Measurements from ENCODE around the gene SCFD1.
A peak's percentile ranks its signal among the peaks of the same experiment; 100 is the strongest.
"Not testable (repeated sequence)": the region's sequence is repeated elsewhere in the genome, so short reads cannot be mapped to it uniquely, and the experiment has no call there.

Gene SCFD1

DNA sequence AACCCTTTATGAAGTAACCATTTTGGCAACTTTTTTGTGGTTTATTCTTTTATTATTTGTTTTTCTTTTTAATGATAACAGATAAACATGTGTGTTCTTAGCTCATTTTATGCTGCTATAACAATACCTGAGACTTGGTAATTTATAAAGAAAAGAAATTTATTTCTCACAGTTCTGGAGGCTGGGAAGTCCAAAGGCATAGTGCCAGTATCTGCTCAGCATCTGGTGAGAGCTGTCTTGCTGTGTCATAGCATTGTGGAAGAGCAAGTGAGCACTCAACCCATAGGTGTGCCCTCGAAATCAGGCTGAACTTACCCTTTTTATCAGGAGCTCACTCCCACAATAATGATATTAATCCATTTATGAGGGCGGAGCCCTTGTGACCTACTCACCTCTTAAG is 8.0 kb upstream of the SCFD1 start:
- Histone ChIP-seq H3K9me3 (ENCODE audit: control insufficient read depth, low read length) (no peaks in the 10 kb centered on the region), H3K27ac (ENCODE audit: low read depth, low read length, severe bottlenecking) (no peak overlapping the region), H3K36me3 (ENCODE audit: control insufficient read depth, insufficient read depth, low read length) (peaks cover 36% of the 10 kb centered on the region), H3K4me3 (ENCODE audit: extremely low read depth, insufficient read depth, low read length, poor library complexity, severe bottlenecking) (no peak overlapping the region), H3K4me1 (ENCODE audit: control insufficient read depth, insufficient read depth, low read length, poor library complexity, severe bottlenecking) (no peaks in the 10 kb centered on the region)
- WGBS, 2 experiments (ENCODE audit: insufficient coverage in 2 of 2), result 86 to 96% methylated on average over 2 of the region's 2 CpGs

DNA sequence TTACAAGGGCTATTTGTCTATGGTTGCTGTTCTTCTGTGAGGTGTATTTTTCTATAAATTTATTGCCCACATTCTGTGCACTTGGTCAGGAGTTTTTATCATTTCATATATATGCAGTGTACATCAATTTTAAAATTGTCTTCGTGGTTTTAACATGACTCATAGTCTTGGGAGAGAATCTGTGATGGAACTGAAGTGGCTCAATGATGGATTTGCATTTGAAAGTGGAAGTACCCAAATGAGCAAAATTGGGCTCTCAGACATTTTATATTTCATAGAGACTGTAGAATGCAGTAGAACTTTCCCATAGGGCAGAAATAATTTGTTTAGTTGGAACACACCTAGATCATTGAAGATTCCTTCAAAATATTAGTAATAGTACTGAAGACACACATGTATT is 1.9 kb upstream of the SCFD1 start:
- peaks cover 17% of the 10 kb centered on the region for H3K36me3 ChIP-seq (ENCODE audit: control insufficient read depth, insufficient read depth, low read length)
- no CpG with 5 or more reads among the region's 1 CpG for WGBS, 2 experiments (ENCODE audit: insufficient coverage in 2 of 2)
- no peak overlapping the region for H3K27ac ChIP-seq (ENCODE audit: low read depth, low read length, severe bottlenecking)
- H3K9me3 ChIP-seq (ENCODE audit: control insufficient read depth, low read length), result no peaks in the 10 kb centered on the region
- no peak overlapping the region for H3K4me3 ChIP-seq (ENCODE audit: extremely low read depth, insufficient read depth, low read length, poor library complexity, severe bottlenecking)
- H3K4me1 ChIP-seq (ENCODE audit: control insufficient read depth, insufficient read depth, low read length, poor library complexity, severe bottlenecking), result no peaks in the 10 kb centered on the region

DNA sequence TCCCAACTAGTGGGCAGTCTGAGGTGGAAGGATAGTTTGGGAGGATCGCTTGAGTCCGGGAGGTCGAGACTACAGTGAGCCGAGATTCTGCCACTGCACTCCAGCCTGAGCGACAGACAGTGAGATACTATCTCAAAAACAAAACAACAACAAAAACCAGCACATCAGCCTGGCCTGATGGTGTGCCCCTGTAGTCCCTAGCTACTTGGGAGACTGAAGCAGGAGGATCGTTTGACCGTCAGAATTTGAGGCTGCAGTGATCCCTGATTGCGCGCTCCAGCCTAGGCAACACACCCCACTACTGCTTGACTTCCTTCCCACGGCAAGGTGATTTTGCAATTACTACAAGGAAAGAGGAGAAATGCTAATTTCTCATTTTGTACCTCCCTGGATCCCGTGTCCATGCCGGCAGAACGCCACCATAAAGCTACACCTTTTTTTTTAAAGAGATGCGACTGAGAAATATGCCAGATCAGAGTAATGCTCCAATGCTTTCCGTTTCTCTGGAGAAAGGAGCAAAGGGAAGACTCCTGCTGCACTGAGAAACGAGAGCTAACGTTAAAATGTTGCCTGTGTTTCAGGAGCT is 672 bp upstream of the SCFD1 start:
- 60 to 66% methylated on average over 10 to 11 of the region's 17 CpGs for WGBS, 2 experiments (ENCODE audit: insufficient coverage in 2 of 2)
- H3K36me3 ChIP-seq (ENCODE audit: control insufficient read depth, insufficient read depth, low read length), result peaks cover 18% of the 10 kb centered on the region
- no peaks in the 10 kb centered on the region for H3K4me1 ChIP-seq (ENCODE audit: control insufficient read depth, insufficient read depth, low read length, poor library complexity, severe bottlenecking)
- H3K9me3 ChIP-seq (ENCODE audit: control insufficient read depth, low read length), result no peaks in the 10 kb centered on the region
- H3K4me3 ChIP-seq (ENCODE audit: extremely low read depth, insufficient read depth, low read length, poor library complexity, severe bottlenecking), result peak overlapping the region; percentile 88
- H3K27ac ChIP-seq (ENCODE audit: low read depth, low read length, severe bottlenecking), result peak overlapping the region; percentile 98

DNA sequence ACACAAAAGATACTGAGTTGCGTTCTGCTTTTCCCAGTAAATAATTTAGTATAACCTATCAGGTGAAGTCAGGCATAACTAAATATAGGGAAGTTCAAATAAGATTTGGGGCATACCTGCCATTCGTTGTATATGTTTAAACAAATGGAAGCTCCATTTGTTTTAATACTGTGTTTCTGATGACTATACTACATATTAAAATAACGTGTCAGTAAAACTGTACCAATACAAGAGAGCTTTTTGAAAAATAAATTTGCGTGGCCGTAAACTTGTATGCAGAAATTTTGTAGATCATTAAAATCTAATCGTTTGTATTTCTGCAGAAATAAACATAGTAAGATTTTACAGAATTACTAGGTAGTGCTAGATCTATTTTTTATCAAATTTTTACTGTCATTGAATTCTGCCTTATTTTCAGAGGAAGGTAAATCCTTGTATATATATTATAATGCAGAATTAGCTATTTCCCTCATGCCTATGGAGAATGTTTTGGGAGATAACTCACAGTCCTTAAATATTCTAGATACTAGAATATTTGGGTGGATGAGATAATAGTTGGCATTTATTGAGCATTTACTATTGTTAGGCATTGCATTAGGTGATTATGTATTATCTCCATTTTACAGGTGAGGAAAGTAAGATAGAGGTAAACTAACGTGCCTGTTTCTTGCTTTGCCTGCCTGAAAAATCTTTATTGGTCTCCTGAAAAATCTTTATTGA is 1.5 kb downstream of the SCFD1 start:
- Histone ChIP-seq H3K27ac (ENCODE audit: low read depth, low read length, severe bottlenecking) (no peak overlapping the region), H3K4me1 (ENCODE audit: control insufficient read depth, insufficient read depth, low read length, poor library complexity, severe bottlenecking) (no peaks in the 10 kb centered on the region), H3K36me3 (ENCODE audit: control insufficient read depth, insufficient read depth, low read length) (peaks cover 20% of the 10 kb centered on the region), H3K4me3 (ENCODE audit: extremely low read depth, insufficient read depth, low read length, poor library complexity, severe bottlenecking) (peak overlapping the region; percentile 88), H3K9me3 (ENCODE audit: control insufficient read depth, low read length) (no peaks in the 10 kb centered on the region)
- WGBS, 2 experiments (ENCODE audit: insufficient coverage in 2 of 2), result no CpG with 5 or more reads among the region's 7 CpGs

DNA sequence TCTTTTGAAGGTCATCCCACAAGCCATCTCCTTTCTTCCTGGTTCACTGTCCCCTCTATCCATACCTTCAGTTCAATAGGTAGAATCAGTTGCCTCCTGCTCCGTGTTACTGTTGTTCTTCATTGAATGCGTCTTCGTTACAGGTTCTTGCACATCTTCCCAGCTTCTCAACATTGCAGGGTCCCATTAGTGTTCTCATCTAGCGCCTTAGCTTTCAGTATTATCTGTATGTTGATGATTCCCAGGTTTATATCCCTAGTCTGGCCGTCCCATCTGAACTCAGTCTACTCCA is 2.0 kb downstream of the SCFD1 start:
- Histone ChIP-seq H3K4me3 (ENCODE audit: extremely low read depth, insufficient read depth, low read length, poor library complexity, severe bottlenecking) (no peak overlapping the region), H3K27ac (ENCODE audit: low read depth, low read length, severe bottlenecking) (no peak overlapping the region), H3K36me3 (ENCODE audit: control insufficient read depth, insufficient read depth, low read length) (peaks cover 20% of the 10 kb centered on the region), H3K9me3 (ENCODE audit: control insufficient read depth, low read length) (no peaks in the 10 kb centered on the region), H3K4me1 (ENCODE audit: control insufficient read depth, insufficient read depth, low read length, poor library complexity, severe bottlenecking) (no peaks in the 10 kb centered on the region)
- WGBS, 2 experiments (ENCODE audit: insufficient coverage in 2 of 2), result 87 to 96% methylated on average over 4 of the region's 5 CpGs

DNA sequence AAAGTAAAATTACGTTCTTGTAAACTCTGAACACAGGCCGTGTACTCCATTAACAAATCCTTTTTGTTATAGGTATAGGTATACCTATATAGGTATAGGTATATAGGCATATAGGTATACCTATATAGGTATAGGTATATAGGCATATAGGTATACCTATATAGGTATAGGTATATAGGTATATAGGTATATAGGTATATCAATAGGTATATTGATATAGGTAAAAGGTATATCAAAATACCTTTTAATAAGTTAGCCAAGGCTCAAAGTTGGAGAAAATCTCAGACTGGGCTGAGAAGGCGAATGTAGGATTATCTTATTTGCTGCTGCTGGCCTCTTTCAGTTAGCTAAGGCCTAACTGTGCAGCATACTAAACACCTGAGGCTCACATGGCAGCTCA is 3.4 kb downstream of the SCFD1 start:
- no peak overlapping the region for H3K27ac ChIP-seq (ENCODE audit: low read depth, low read length, severe bottlenecking)
- peaks cover 18% of the 10 kb centered on the region for H3K36me3 ChIP-seq (ENCODE audit: control insufficient read depth, insufficient read depth, low read length)
- no peaks in the 10 kb centered on the region for H3K4me1 ChIP-seq (ENCODE audit: control insufficient read depth, insufficient read depth, low read length, poor library complexity, severe bottlenecking)
- no peaks in the 10 kb centered on the region for H3K9me3 ChIP-seq (ENCODE audit: control insufficient read depth, low read length)
- no peak overlapping the region for H3K4me3 ChIP-seq (ENCODE audit: extremely low read depth, insufficient read depth, low read length, poor library complexity, severe bottlenecking)
- 100% methylated on average over 1 of the region's 3 CpGs for WGBS, 2 experiments (ENCODE audit: insufficient coverage in 2 of 2)

DNA sequence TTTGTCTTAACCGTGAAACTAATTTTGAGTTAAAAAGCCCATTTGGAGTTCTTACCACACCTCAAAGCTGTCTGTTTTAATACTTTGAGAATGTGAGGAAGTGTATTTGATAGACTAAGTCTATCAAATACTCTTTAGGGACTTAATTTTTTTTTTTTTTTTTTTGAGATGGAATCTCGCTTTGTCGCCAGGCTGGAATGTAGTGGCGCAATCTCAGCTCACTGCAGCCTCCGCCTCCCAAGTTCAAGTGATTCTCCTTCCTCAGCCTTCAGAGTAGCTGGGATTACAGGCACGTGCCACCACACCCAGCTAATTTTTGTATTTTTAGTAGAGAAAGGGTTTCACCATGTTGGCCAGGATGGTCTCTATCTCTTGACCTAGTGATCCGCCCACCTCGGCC is 7.3 kb downstream of the SCFD1 start:
- not testable (repeated sequence) for H3K9me3 ChIP-seq (ENCODE audit: control insufficient read depth, low read length); H3K27ac ChIP-seq (ENCODE audit: low read depth, low read length, severe bottlenecking); H3K4me3 ChIP-seq (ENCODE audit: extremely low read depth, insufficient read depth, low read length, poor library complexity, severe bottlenecking); H3K4me1 ChIP-seq (ENCODE audit: control insufficient read depth, insufficient read depth, low read length, poor library complexity, severe bottlenecking)
- 78 to 89% methylated on average over 3 to 4 of the region's 8 CpGs for WGBS, 2 experiments (ENCODE audit: insufficient coverage in 2 of 2)
- H3K36me3 ChIP-seq (ENCODE audit: control insufficient read depth, insufficient read depth, low read length), result peaks cover 43% of the 10 kb centered on the region

DNA sequence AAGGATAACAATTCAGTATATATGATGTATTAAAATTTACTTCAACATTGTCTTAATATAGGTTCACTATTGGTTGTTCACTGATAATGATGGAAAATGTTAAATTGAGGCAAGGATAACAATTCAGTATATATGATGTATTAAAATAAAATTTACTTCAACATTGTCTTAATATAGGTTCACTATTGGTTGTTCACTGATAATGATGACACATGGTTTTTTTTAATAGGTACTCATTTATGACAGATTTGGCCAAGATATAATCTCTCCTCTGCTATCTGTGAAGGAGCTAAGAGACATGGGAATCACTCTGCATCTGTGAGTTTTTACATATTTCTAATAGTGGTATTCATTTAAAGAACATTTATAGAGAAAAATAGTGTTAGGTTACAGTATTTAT is 8.1 kb downstream of the SCFD1 start:
- H3K4me1 ChIP-seq (ENCODE audit: control insufficient read depth, insufficient read depth, low read length, poor library complexity, severe bottlenecking), result no peaks in the 10 kb centered on the region
- no peaks in the 10 kb centered on the region for H3K9me3 ChIP-seq (ENCODE audit: control insufficient read depth, low read length)
- no peak overlapping the region for H3K4me3 ChIP-seq (ENCODE audit: extremely low read depth, insufficient read depth, low read length, poor library complexity, severe bottlenecking)
- peaks cover 47% of the 10 kb centered on the region for H3K36me3 ChIP-seq (ENCODE audit: control insufficient read depth, insufficient read depth, low read length)
- H3K27ac ChIP-seq (ENCODE audit: low read depth, low read length, severe bottlenecking), result no peak overlapping the region

DNA sequence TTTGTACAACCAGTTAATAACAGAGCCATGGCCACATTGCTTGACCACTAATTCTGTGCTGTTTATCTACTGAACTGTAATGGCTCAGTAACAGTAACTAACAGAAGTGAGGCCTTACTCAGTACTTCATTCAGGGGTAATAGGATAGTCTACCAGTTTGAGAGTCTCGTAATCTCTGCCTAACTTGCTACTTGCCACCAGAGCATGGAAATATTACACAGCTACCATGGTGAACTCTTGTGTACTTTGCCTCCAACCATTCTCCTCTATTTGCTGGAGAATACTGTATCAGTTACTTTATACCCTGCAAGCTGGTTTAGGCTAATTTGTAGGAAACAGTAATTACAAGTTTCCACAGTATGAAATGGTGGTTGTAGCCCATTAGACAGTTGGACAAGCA is 10.6 kb downstream of the SCFD1 start:
- Histone ChIP-seq H3K4me1 (ENCODE audit: control insufficient read depth, insufficient read depth, low read length, poor library complexity, severe bottlenecking) (no peaks in the 10 kb centered on the region), H3K36me3 (ENCODE audit: control insufficient read depth, insufficient read depth, low read length) (peaks cover 40% of the 10 kb centered on the region), H3K4me3 (ENCODE audit: extremely low read depth, insufficient read depth, low read length, poor library complexity, severe bottlenecking) (no peak overlapping the region), H3K9me3 (ENCODE audit: control insufficient read depth, low read length) (no peaks in the 10 kb centered on the region), H3K27ac (ENCODE audit: low read depth, low read length, severe bottlenecking) (no peak overlapping the region)
- 100% methylated on average over 1 of the region's 1 CpG; no CpG with 5 or more reads in 1 of the 2 experiments for WGBS, 2 experiments (ENCODE audit: insufficient coverage in 2 of 2)

DNA sequence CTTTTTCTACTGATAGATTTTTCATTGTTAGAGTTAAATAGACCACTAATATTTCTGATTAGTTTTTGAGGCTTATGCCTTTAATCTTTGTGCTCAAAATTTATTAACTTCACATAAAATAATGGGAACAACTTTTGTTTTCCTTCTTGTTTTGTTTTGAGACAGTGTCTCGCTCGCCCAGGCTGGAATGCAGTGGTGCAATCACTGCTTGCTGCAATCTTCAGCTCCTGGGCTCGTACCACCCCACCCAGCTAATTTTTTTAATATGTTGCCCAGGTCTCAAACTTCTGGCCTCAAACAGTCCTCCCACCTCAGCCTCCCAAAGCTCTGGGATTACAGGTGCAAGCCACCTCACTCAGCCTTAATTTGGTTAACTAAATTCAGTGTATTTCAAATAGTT is 16.8 kb downstream of the SCFD1 start:
- H3K4me1 ChIP-seq (ENCODE audit: control insufficient read depth, insufficient read depth, low read length, poor library complexity, severe bottlenecking), result no peaks in the 10 kb centered on the region
- peaks cover 39% of the 10 kb centered on the region for H3K36me3 ChIP-seq (ENCODE audit: control insufficient read depth, insufficient read depth, low read length)
- no peak overlapping the region for H3K4me3 ChIP-seq (ENCODE audit: extremely low read depth, insufficient read depth, low read length, poor library complexity, severe bottlenecking)
- WGBS, 2 experiments (ENCODE audit: insufficient coverage in 2 of 2), result 87 to 88% methylated on average over 3 of the region's 3 CpGs
- no peaks in the 10 kb centered on the region for H3K9me3 ChIP-seq (ENCODE audit: control insufficient read depth, low read length)
- H3K27ac ChIP-seq (ENCODE audit: low read depth, low read length, severe bottlenecking), result no peak overlapping the region

DNA sequence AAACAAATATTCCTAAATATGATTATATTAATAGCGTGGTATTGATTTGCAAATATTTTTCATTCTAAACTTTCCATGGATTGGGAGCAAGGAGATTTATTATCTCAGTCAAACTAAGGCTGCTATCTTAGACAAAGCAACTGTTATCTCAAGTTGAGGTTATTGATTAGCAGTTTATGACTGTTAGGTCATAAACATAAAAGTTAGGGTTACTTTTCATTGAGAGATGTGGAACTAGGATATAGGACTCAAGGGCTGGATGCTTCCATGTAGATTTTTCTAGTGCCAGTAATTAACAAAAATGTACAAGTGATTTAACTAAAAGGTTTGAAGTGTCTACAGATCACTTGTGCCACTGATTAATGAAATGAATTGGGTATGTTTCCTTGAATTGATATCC is 19.1 kb downstream of the SCFD1 start:
- Histone ChIP-seq H3K4me1 (ENCODE audit: control insufficient read depth, insufficient read depth, low read length, poor library complexity, severe bottlenecking) (no peaks in the 10 kb centered on the region), H3K36me3 (ENCODE audit: control insufficient read depth, insufficient read depth, low read length) (peaks cover 47% of the 10 kb centered on the region), H3K9me3 (ENCODE audit: control insufficient read depth, low read length) (peaks cover 9% of the 10 kb centered on the region), H3K4me3 (ENCODE audit: extremely low read depth, insufficient read depth, low read length, poor library complexity, severe bottlenecking) (no peak overlapping the region), H3K27ac (ENCODE audit: low read depth, low read length, severe bottlenecking) (no peak overlapping the region)
- WGBS, 2 experiments (ENCODE audit: insufficient coverage in 2 of 2), result no CpG with 5 or more reads among the region's 1 CpG
